CD4-positive, CD25-positive, alpha-beta regulatory T cell (primary cell): Measurements from ENCODE around the gene RIMBP3C. TPM values are rescaled to one million over a fixed set of nuclear protein-coding genes. Genes with fewer than 3 reads are reported as not detected.

Source experiments
- ATAC-seq, 2 donors: fragments of 150-1000 bp; cut with Tn5 transposase; one replicate each; pipeline ENCODE4 v1.10.0; 2021; ENCODE audit warnings: low read depth in 2 of 2, moderate number of reproducible peaks in 2 of 2, moderate library complexity in 1 of 2
- DNase-seq, 3 donors: peaks; one replicate each; pipeline versions ENCODE4 v3.0.0 to v3.0.0-alpha.2; 2012 to 2022; ENCODE audit warnings: mixed read lengths in 1 of 3
- H3K27ac ChIP-seq: one replicate; pipeline ENCODE4 v1.7.0; 2013; ENCODE audit warnings: mild to moderate bottlenecking, low read length; ENCODE audit not compliant: insufficient read depth, poor library complexity, severe bottlenecking
- H3K27me3 ChIP-seq: one replicate; pipeline ENCODE4 v1.7.0; 2013; ENCODE audit warnings: low read length; ENCODE audit not compliant: control insufficient read depth, insufficient read depth
- H3K36me3 ChIP-seq: one replicate; pipeline ENCODE4 v1.7.0; 2013; ENCODE audit warnings: mild to moderate bottlenecking, low read length, moderate library complexity; ENCODE audit not compliant: control insufficient read depth, insufficient read depth
- H3K4me1 ChIP-seq: 2 replicates; pipeline ENCODE4 v1.7.0; 2013; ENCODE audit warnings: mild to moderate bottlenecking, low read length; ENCODE audit not compliant: insufficient read depth, control insufficient read depth, poor library complexity, severe bottlenecking
- H3K4me3 ChIP-seq: one replicate; pipeline ENCODE4 v1.7.0; 2013; ENCODE audit warnings: low read depth, mild to moderate bottlenecking, low read length, moderate library complexity
- H3K9me3 ChIP-seq, 2 experiments: 1 replicate in 1 of 2; 2 replicates in 1 of 2; pipeline ENCODE4 v1.7.0; 2013; ENCODE audit warnings: low read length in 2 of 2, mild to moderate bottlenecking in 1 of 2, moderate library complexity in 1 of 2; ENCODE audit not compliant: control insufficient read depth in 2 of 2
- H3K27ac Mint-ChIP-seq, 3 donors: one replicate each; pipeline ENCODE4 v1.8.0; 2020 to 2022; ENCODE audit warnings: mild to moderate bottlenecking in 3 of 3, mixed read lengths in 3 of 3, moderate library complexity in 2 of 3
- H3K27me3 Mint-ChIP-seq: one replicate; pipeline ENCODE4 v1.8.0; 2022; ENCODE audit warnings: mild to moderate bottlenecking, mixed read lengths
- H3K36me3 Mint-ChIP-seq: one replicate; pipeline ENCODE4 v1.8.0; 2020; ENCODE audit warnings: mixed read lengths
- H3K4me1 Mint-ChIP-seq, 4 donors: one replicate each; pipeline ENCODE4 v1.8.0; 2020 to 2022; ENCODE audit warnings: mixed read lengths in 4 of 4, mild to moderate bottlenecking in 1 of 4
- H3K4me3 Mint-ChIP-seq, 4 donors: one replicate each; pipeline ENCODE4 v1.8.0; 2020 to 2022; ENCODE audit warnings: mild to moderate bottlenecking in 4 of 4, mixed read lengths in 4 of 4, moderate library complexity in 3 of 4
- H3K9me3 Mint-ChIP-seq, 7 donors: one replicate each; pipeline ENCODE4 v1.8.0; 2020 to 2022; ENCODE audit warnings: mixed read lengths in 7 of 7, mild to moderate bottlenecking in 3 of 7, moderate library complexity in 2 of 7
- polyA plus RNA-seq, 4 donors: library from polyadenylated mRNA; unstranded; fragments of 300-500 nt; fragmentation: Illumina TruSeq; gene quantifications; one replicate each; pipeline ENCODE4 v1.2.3, GENCODE V29; 2021
- total RNA-seq: library from RNA; stranded (reverse); gene quantifications from one replicate; pipeline ENCODE4 v1.2.3, GENCODE V29; 2022

Gene RIMBP3C
- total and polyA plus RNA-seq, 5 donors from 2014 or later: 0.38 to 0.87 (median 0.49) TPM; not detected in 1

DNA sequence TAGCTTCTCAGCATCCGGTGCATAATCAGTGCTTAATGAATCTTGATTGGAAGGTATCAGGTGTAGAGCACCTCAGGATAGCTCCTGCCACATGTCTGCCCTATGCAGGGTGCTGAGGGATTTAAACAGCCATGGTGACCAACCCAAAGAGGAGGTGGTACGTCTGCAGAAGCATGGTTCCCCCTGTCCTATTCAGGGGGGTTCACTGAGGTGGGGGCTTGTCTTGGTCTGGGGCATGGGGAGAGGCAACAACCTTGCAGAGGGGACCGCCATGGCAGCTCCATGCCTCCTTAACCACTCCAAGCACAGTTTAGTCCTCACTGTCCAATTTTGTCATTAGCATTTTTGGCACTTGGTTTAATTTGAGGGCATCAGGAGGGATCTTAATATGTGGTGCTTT lies 41.2 kb upstream of the RIMBP3C start:
- Histone ChIP-seq H3K4me1 (peaks cover 27% of the 10 kb centered on the region), H3K4me3 (no peak overlapping the region), H3K36me3 (peaks cover 65% of the 10 kb centered on the region), H3K27ac (no peak overlapping the region), H3K9me3 (no peaks in the 10 kb centered on the region), H3K27me3 (no peaks in the 10 kb centered on the region)
- Mint-ChIP-seq H3K4me1 (peaks cover 19 to 76% (median 40%) of the 10 kb centered on the region in 4 donors), H3K9me3 (no peaks in the 10 kb centered on the region), H3K27me3 (peaks cover 4% of the 10 kb centered on the region), H3K4me3 (no peak overlapping the region), H3K27ac (peak overlapping the region in 2 of 3 donors; percentile 26 to 73), H3K36me3 (peaks cover 46% of the 10 kb centered on the region)
- ATAC-seq: no peak
- no peak for DNase-seq

DNA sequence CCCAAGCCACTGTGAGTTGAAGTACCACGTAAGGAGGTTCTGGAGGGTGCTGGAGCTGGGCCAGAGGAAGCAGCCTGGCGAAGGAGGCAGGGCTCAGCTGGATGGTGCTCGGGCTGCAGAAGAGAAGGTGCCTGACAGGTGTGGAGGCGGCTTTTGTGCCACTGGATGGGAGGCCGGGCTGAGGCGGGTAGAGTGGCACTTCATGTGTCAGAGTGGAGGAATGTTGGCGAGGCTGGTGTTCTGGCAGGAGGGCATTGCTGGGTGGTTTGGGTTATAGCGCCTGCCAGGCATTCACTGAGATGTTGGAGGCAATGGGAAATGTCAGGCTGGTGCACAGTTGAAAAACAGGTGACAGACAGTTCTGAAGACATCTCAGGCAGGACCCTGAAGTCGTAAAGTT lies 40.4 kb upstream of the RIMBP3C start:
- peaks cover 46% of the 10 kb centered on the region for H3K36me3 Mint-ChIP-seq
- ATAC-seq (no peak), DNase-seq (no peak)
- no peaks in the 10 kb centered on the region for H3K9me3 ChIP-seq
- peaks cover 19 to 81% (median 42%) of the 10 kb centered on the region in 4 donors for H3K4me1 Mint-ChIP-seq
- H3K4me1 ChIP-seq: peaks cover 28% of the 10 kb centered on the region
- H3K4me3 Mint-ChIP-seq: peak overlapping the region in 1 of 4 donors; percentile 23
- peak overlapping the region; percentile 73 to 92 (median 78) for H3K27ac Mint-ChIP-seq
- H3K27me3 ChIP-seq: no peaks in the 10 kb centered on the region
- H3K27ac ChIP-seq: no peak overlapping the region
- H3K9me3 Mint-ChIP-seq: no peaks in the 10 kb centered on the region
- peaks cover 4% of the 10 kb centered on the region for H3K27me3 Mint-ChIP-seq
- no peak overlapping the region for H3K4me3 ChIP-seq
- peaks cover 60% of the 10 kb centered on the region for H3K36me3 ChIP-seq

- H3K27ac ChIP-seq: no peak overlapping the region
- Mint-ChIP-seq H3K36me3 (peaks cover 43% of the 10 kb centered on the region), H3K4me1 (peaks cover 19 to 82% (median 45%) of the 10 kb centered on the region in 4 donors), H3K27me3 (peaks cover 4% of the 10 kb centered on the region), H3K4me3 (peak overlapping the region in 1 of 4 donors; percentile 23), H3K9me3 (no peaks in the 10 kb centered on the region), H3K27ac (peak overlapping the region; percentile 60 to 78 (median 78))
- no peaks in the 10 kb centered on the region for H3K9me3 ChIP-seq
- DNase-seq (no peak), ATAC-seq (no peak)
- peaks cover 28% of the 10 kb centered on the region for H3K4me1 ChIP-seq
- no peaks in the 10 kb centered on the region for H3K27me3 ChIP-seq
- peaks cover 54% of the 10 kb centered on the region for H3K36me3 ChIP-seq
- no peak overlapping the region for H3K4me3 ChIP-seq
Observed at GRCh38 chr22:21590809-21591641, 39.8 kb upstream of the RIMBP3C start.

- peaks cover 28% of the 10 kb centered on the region for H3K4me1 ChIP-seq
- ATAC-seq (no peak), DNase-seq (no peak)
- H3K4me3 ChIP-seq: no peak overlapping the region
- H3K27ac ChIP-seq: no peak overlapping the region
- H3K36me3 ChIP-seq: peaks cover 38% of the 10 kb centered on the region
- Mint-ChIP-seq H3K9me3 (no peaks in the 10 kb centered on the region), H3K36me3 (peaks cover 33% of the 10 kb centered on the region), H3K4me1 (peaks cover 19 to 79% (median 45%) of the 10 kb centered on the region in 4 donors), H3K27me3 (peaks cover 4% of the 10 kb centered on the region), H3K4me3 (peak overlapping the region; percentile 23 to 70 (median 44)), H3K27ac (peak overlapping the region in 2 of 3 donors; percentile 15 to 61)
- no peaks in the 10 kb centered on the region for H3K27me3 ChIP-seq
- H3K9me3 ChIP-seq: no peaks in the 10 kb centered on the region
Observed at GRCh38 chr22:21589396-21589795, 38.1 kb upstream of the RIMBP3C start.

DNA sequence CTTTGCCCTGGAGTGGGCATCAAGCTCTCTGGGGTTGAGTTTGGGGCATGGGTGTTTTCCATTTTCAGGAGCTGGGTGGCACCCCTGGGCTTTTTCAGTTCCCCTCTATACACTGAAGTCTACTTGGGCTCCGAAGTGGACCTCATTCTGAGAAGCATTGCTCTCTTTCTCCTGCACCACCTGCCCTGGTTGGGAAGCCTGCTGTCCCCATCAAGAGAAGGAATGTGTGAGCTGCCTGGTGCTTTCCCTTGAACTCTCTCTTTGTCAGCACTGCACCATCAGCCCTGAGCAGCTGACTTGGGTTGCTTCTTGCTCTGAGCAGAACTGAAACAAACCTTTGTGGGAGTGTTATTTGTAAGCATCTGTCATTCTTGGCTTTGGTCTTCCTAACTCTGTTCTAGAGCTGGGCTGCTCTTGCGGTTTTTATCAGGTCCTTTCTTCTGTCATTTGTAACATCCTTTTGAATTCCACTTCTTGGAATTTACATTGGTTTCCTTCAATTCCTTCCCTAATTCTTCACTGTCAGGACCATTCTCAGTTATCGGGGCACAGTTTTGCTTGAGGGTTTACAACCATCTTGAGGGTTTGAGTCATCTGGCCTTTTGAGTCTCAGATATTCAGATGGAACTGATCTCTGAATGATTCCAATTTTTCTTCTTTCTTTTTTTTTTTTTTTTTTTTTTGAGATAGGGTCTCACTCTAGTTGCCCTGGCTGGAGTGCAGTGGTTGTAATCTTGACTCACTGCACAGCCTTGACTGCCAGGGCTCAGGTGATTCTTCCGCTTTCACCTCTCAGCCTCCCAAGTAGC lies 36.7 kb upstream of the RIMBP3C start:
- Mint-ChIP-seq H3K27ac (peak overlapping the region; percentile 53 to 83 (median 83)), H3K4me3 (peak overlapping the region; percentile 55 to 73 (median 62)), H3K9me3 (no peaks in the 10 kb centered on the region), H3K36me3 (peaks cover 19% of the 10 kb centered on the region), H3K4me1 (peaks cover 12 to 72% (median 39%) of the 10 kb centered on the region in 4 donors), H3K27me3 (peaks cover 4% of the 10 kb centered on the region)
- Histone ChIP-seq H3K36me3 (peaks cover 31% of the 10 kb centered on the region), H3K4me1 (peaks cover 30% of the 10 kb centered on the region), H3K9me3 (no peaks in the 10 kb centered on the region), H3K4me3 (peak overlapping the region; percentile 48), H3K27ac (peak overlapping the region; percentile 17), H3K27me3 (no peaks in the 10 kb centered on the region)
- ATAC-seq (peak; percentile 67 to 75), DNase-seq (peak in 1 of 3 donors; percentile 60)

DNA sequence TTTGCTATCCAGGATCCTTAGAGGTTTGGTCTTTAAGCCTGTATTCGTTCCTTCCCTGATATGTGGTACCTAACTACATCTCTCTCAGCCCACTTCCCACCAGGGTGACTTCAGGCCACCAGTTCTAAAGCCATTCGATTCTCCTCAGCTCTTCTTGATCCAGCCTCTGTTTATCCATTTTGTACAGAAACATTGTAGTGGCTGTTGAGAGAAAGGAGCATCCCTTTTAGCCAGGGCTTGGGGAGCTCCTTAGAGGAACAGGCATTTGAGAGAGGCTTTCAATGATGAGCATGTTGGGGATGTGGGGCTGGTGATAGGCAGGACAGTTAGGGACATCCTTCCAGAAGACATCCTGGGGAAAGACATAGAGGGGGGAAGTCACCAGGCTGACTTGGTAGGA lies 34.1 kb upstream of the RIMBP3C start:
- Mint-ChIP-seq H3K36me3 (peaks cover 19% of the 10 kb centered on the region), H3K4me1 (peaks cover 12 to 64% (median 36%) of the 10 kb centered on the region in 4 donors), H3K4me3 (peak overlapping the region in 1 of 4 donors; percentile 79), H3K27ac (peak overlapping the region in 2 of 3 donors; percentile 4 to 9), H3K27me3 (peaks cover 4% of the 10 kb centered on the region), H3K9me3 (no peaks in the 10 kb centered on the region)
- ATAC-seq (no peak), DNase-seq (no peak)
- peaks cover 21% of the 10 kb centered on the region for H3K4me1 ChIP-seq
- H3K9me3 ChIP-seq: no peaks in the 10 kb centered on the region
- no peak overlapping the region for H3K4me3 ChIP-seq
- H3K27me3 ChIP-seq: no peaks in the 10 kb centered on the region
- peaks cover 12% of the 10 kb centered on the region for H3K36me3 ChIP-seq
- no peak overlapping the region for H3K27ac ChIP-seq

DNA sequence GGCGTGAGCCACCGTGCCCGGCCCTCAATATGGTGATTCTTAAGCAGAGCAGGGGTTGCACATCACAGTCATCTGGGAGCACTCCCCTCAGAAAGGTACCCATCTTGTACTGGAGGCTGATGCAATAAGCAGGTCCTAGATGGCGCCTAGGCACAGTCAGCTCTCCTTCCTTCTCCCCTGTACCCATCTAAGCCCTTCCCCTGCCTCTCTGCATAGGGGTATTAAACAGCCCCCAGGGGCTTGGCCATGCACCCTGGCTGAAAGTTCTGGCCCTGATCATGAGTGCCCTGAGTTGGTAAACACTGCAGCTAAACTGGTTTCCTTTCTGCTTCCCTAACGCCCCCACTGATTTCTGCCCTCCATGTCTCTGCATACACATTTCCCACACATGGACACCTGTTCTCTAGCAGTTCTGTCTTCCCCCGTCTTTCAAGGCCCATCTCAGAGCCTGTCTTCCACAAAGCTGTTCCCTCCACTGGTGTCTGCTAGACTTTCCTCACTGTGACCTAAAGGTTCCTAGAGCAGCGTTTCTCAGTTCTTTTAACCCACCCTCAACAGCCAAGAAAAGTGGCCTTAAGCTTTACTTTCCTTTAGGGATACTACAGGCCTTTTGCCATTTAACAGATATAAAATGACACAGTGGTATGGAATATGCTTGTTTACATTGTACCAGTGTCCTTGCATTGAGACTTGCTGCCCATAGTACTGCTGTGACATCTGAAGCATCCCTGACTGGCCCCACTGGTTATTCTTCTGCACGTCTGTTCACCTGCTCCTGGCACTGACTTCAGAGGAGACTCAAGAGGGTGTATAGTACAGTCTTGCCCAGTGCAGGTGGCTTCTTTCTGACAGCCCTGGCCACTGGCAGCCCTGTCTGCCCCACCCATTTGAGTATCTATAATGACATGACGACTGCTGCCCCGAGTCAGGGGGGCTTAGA lies 31.8 kb upstream of the RIMBP3C start:
- Mint-ChIP-seq H3K27ac (peak overlapping the region in 2 of 3 donors; percentile 32 to 78), H3K9me3 (no peaks in the 10 kb centered on the region), H3K27me3 (peaks cover 4% of the 10 kb centered on the region), H3K4me1 (peaks cover 9 to 71% (median 45%) of the 10 kb centered on the region in 4 donors), H3K4me3 (peak overlapping the region in 3 of 4 donors; percentile 15 to 36 (median 21)), H3K36me3 (peaks cover 14% of the 10 kb centered on the region)
- H3K27ac ChIP-seq: no peak overlapping the region
- H3K4me3 ChIP-seq: peak overlapping the region; percentile 7
- no peaks in the 10 kb centered on the region for H3K9me3 ChIP-seq
- peaks cover 6% of the 10 kb centered on the region for H3K36me3 ChIP-seq
- no peaks in the 10 kb centered on the region for H3K27me3 ChIP-seq
- no peak for DNase-seq
- peaks cover 25% of the 10 kb centered on the region for H3K4me1 ChIP-seq
- no peak for ATAC-seq
